OCI-LY3 (cell line): Measurements from ENCODE around the gene KIFAP3.
"Not testable (repeated sequence)": the region's sequence is repeated elsewhere in the genome, so short reads cannot be mapped to it uniquely, and the experiment has no call there.

Source experiments
- H2AFZ ChIP-seq: fragments of 200-600, 300-600 bp; shearing (Covaris generic); 2 replicates; pipeline ENCODE4 v1.6.0; 2014; ENCODE audit warnings: antibody characterized with exemption, low read depth, low read length
- H3K27ac ChIP-seq: fragments of 200-600, 300-600 bp; sonication (generic); 2 replicates; pipeline ENCODE4 v1.5.1; 2014; ENCODE audit warnings: mild to moderate bottlenecking, low read length, moderate library complexity, mixed read lengths
- H3K27me3 ChIP-seq: fragments of 200-600, 300-600 bp; sonication (generic); 2 replicates; pipeline ENCODE4 v1.6.1; 2014; ENCODE audit warnings: low read depth, low read length, mixed read lengths
- H3K36me3 ChIP-seq: fragments of 200-600, 300-600 bp; sonication (generic); replicated peaks from 2 replicates; pipeline ENCODE3; 2014; ENCODE audit warnings: low read depth, low read length, mixed read lengths
- H3K4me1 ChIP-seq: fragments of 300-600, 200-600 bp; sonication (generic); 2 replicates; pipeline ENCODE4 v1.6.1; 2014; ENCODE audit warnings: low read length, mixed read lengths
- H3K4me2 ChIP-seq: fragments of 200-600, 300-600 bp; sonication (generic); 2 replicates; pipeline ENCODE4 v1.6.1; 2014; ENCODE audit warnings: low read length, mixed read lengths
- H3K4me3 ChIP-seq: fragments of 300-600, 200-600 bp; sonication (generic); 2 replicates; pipeline ENCODE4 v1.5.1; 2014; ENCODE audit warnings: antibody characterized with exemption, mild to moderate bottlenecking, low read length, moderate library complexity
- H3K79me2 ChIP-seq: fragments of 300-600, 200-600 bp; shearing (Covaris generic); 2 replicates; pipeline ENCODE4 v1.6.1; 2014; ENCODE audit warnings: mild to moderate bottlenecking, low read length, mixed read lengths
- H3K9ac ChIP-seq: fragments of 300-600, 200-600 bp; shearing (Covaris generic); 2 replicates; pipeline ENCODE4 v1.6.0; 2014; ENCODE audit warnings: mild to moderate bottlenecking, low read length, moderate library complexity
- H3K9me3 ChIP-seq: fragments of 200-600, 300-600 bp; shearing (Covaris generic); 2 replicates; pipeline ENCODE4 v1.6.1; 2014; ENCODE audit warnings: low read length, mixed read lengths; ENCODE audit not compliant: insufficient read depth
- H4K20me1 ChIP-seq: fragments of 200-600, 300-600 bp; sonication (generic); 2 replicates; pipeline ENCODE4 v1.6.1; 2016; ENCODE audit warnings: low read length, mixed read lengths; ENCODE audit not compliant: insufficient read depth
- CTCF ChIP-seq: fragments of 200-600, 300-600 bp; sonication (generic); IDR thresholded peaks from 2 replicates; pipeline ENCODE4 v1.5.1; 2014; ENCODE audit warnings: antibody characterized with exemption, low read length, low read depth
- EZH2phosphoT487 ChIP-seq: fragments of 200-600 bp; shearing (Covaris generic); IDR thresholded peaks from 2 replicates; pipeline ENCODE4 v1.6.1; 2018; ENCODE audit warnings: antibody characterized with exemption, mixed run types, low read depth

KIFAP3 gene

GRCh38 chr1:170074250-170075157, at the start of gene KIFAP3:
KIFAP3 (minus strand) TSS chr1:170074695; CDS start chr1:170074467, 228 bp downstream.
- Histone ChIP-seq H3K27ac (peak within 1 kb of the TSS; percentile 36), H3K9ac (peak within 1 kb of the TSS; percentile 74), H2AFZ (peak within 1 kb of the TSS; percentile 98), H3K27me3 (no peaks in the 10 kb centered on the region), H4K20me1 (no peaks in the 10 kb centered on the region), H3K4me2 (peak within 1 kb of the TSS; percentile 90), H3K79me2 (0 out of 2 replicates have a peak, but pooled peaks cover 4% of the 10 kb centered on the region), H3K36me3 (no peaks in the 10 kb centered on the region), H3K4me1 (peaks cover 20% of the 10 kb centered on the region), H3K9me3 (peaks cover 4% of the 10 kb centered on the region; the same call in 1 of the 2 replicates), H3K4me3 (peak within 1 kb of the TSS; percentile 92)
- peak; percentile 64 for TF ChIP-seq CTCF
- no peak for TF ChIP-seq EZH2phosphoT487

GRCh38 chr1:170122366-170122765, 47.9 kb upstream of the KIFAP3 start:
- H3K9me3 ChIP-seq = no peaks in the 10 kb centered on the region
- no peak overlapping the region for H3K27ac ChIP-seq
- no peaks in the 10 kb centered on the region for H4K20me1 ChIP-seq
- H3K27me3 ChIP-seq = no peaks in the 10 kb centered on the region
- no peak overlapping the region for H2AFZ ChIP-seq
- H3K4me2 ChIP-seq = no peak overlapping the region
- no peaks in the 10 kb centered on the region for H3K79me2 ChIP-seq
- H3K4me3 ChIP-seq = no peak overlapping the region
- TF ChIP-seq EZH2phosphoT487 (no peak), CTCF (no peak)
- H3K4me1 ChIP-seq = peaks cover 12% of the 10 kb centered on the region
- no peak overlapping the region for H3K9ac ChIP-seq
- no peaks in the 10 kb centered on the region for H3K36me3 ChIP-seq

GRCh38 chr1:170114906-170115305, 40.4 kb upstream of the KIFAP3 start:
- H2AFZ ChIP-seq = no peak overlapping the region
- H3K9ac ChIP-seq = no peak overlapping the region
- H3K27ac ChIP-seq = no peak overlapping the region
- H3K27me3 ChIP-seq = no peaks in the 10 kb centered on the region
- no peaks in the 10 kb centered on the region for H3K4me1 ChIP-seq
- H3K36me3 ChIP-seq = no peaks in the 10 kb centered on the region
- TF ChIP-seq CTCF (no peak), EZH2phosphoT487 (no peak)
- no peak overlapping the region for H3K4me2 ChIP-seq
- no peak overlapping the region for H3K4me3 ChIP-seq
- H4K20me1 ChIP-seq = no peaks in the 10 kb centered on the region
- H3K9me3 ChIP-seq = no peaks in the 10 kb centered on the region
- no peaks in the 10 kb centered on the region for H3K79me2 ChIP-seq

GRCh38 chr1:170113140-170113539, 38.6 kb upstream of the KIFAP3 start:
- H3K4me2 ChIP-seq, H3K9me3 ChIP-seq, H3K9ac ChIP-seq, H4K20me1 ChIP-seq, H3K79me2 ChIP-seq, H3K27ac ChIP-seq, H3K4me3 ChIP-seq, H2AFZ ChIP-seq, H3K4me1 ChIP-seq, H3K27me3 ChIP-seq, H3K36me3 ChIP-seq: not testable (repeated sequence)
